GM11168 (cell line): Measurements from ENCODE around the gene SLC66A2.

Experiments
- in situ Hi-C: fragments of 300-500 bp; cut with MboI; formaldehyde crosslinking; loops from one replicate; pipeline ENCODE4 v1.12.0; 2022; ENCODE audit warnings: low sequenced_read_pairs; ENCODE audit not compliant: unreplicated experiment

SLC66A2 gene

DNA sequence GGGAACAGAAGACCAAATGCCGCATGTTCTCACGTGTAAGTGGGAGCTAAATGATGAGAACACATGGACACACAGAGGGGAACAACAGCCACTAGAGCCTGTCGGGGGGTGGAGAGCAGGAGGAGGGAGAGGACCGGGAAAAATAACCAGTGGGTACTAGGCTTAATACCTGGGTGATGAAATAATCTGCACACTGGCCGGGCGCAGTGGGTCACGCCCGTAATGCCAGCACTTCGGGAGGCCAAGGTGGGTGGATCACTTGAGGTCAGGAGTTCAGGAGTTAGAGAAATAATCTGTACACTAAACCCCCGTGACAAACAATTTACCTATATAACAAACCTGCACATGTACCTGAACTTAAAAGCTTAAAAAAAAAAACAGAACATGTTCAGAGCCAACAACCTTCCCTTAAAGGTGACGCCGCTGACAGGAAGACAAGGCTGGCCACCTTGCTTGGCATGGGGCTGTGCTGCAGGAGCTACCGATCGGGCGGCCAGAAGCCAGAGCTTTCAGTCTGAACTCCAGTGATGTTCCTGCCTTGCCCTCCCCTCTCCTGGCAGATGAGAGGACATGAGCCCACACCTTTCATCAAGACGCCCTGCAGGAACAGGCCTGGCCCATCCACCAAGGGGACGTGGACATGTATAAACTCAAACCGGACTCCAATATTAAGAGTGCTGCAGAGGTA is 11.2 kb downstream of the SLC66A2 start:
- in situ Hi-C loops = no loop called here

- in situ Hi-C loops = no loop called here
These were observed 12.4 kb downstream of the SLC66A2 start for GRCh38 chr18:79939096-79939495.

DNA sequence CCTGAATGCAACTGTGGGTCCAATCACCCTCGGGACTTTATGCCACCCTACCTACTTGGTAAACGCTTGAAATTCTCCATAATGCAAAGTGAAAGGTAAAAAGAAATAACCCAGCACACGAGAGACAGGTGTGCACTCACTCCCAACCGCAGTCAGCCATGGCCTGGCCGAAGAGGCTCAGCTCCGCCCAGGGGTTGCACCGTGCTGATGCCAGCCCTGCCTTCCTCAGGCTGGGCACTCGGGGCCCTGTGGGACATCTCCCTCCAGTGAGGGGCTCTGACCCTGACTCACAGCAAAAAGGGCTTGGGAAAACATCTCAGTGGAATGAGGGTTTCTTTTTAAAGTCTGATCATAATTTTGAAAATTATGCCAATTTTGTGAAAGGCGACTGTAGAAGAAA is 13.3 kb downstream of the SLC66A2 start:
- in situ Hi-C loops = no loop called here

GRCh38 chr18:79937103-79937860 is 14.2 kb downstream of the SLC66A2 start:
- in situ Hi-C loops = no loop called here

GRCh38 chr18:79936641-79937040 is 14.8 kb downstream of the SLC66A2 start:
- in situ Hi-C loops = no loop called here

GRCh38 chr18:79935925-79936324 is 15.5 kb downstream of the SLC66A2 start:
- in situ Hi-C loops = no loop called here

GRCh38 chr18:79935499-79935898 is 16.0 kb downstream of the SLC66A2 start:
- in situ Hi-C loops = no loop called here

DNA sequence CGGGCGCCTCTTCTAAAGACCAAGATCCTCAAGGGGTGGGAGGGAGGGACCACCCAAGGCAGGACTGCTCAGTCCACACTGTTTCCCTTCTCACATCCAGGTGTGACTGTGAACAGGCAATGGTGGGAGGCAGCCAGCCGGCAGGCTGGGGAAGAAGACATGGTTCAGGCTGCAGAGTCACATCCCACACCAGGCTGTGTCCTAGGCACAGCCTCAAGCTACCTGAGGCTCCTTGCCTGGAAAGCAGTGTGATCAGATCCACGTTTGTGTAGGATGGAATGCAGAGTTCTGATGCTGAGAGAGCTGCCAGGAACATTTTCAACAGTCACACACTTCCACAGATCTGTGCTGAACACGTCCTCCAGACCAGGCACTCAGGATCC is 16.4 kb downstream of the SLC66A2 start:
- in situ Hi-C loops = no loop called here

- in situ Hi-C loops = no loop called here
These were observed 16.9 kb downstream of the SLC66A2 start for GRCh38 chr18:79934311-79935097.

GRCh38 chr18:79933765-79934164 is 17.7 kb downstream of the SLC66A2 start:
- in situ Hi-C loops = no loop called here

- in situ Hi-C loops = no loop called here
These were observed 18.5 kb downstream of the SLC66A2 start for GRCh38 chr18:79932907-79933306.

DNA sequence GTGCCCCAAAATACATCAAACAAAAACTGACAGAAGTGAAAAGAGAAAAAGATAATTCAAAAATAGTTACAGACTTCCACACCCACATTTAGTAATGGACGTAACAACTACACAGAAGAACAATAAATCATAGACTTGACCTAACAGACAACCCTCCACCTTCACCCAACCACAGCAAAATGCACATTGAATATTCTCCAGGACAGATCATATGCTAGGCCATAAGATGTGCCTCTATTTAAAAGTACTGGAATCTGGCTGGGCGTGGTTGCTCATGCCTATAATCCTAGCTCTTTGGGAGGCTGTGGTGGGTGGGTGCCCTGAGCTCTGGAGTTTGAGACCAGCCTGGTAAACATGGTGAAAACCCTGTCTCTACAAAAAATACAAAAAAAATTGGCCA is 20.0 kb downstream of the SLC66A2 start:
- in situ Hi-C loops = no loop called here

GRCh38 chr18:79930020-79930642 is 21.3 kb downstream of the SLC66A2 start:
- in situ Hi-C loops = no loop called here

GRCh38 chr18:79928563-79928960 is 22.9 kb downstream of the SLC66A2 start:
- in situ Hi-C loops = no loop called here

DNA sequence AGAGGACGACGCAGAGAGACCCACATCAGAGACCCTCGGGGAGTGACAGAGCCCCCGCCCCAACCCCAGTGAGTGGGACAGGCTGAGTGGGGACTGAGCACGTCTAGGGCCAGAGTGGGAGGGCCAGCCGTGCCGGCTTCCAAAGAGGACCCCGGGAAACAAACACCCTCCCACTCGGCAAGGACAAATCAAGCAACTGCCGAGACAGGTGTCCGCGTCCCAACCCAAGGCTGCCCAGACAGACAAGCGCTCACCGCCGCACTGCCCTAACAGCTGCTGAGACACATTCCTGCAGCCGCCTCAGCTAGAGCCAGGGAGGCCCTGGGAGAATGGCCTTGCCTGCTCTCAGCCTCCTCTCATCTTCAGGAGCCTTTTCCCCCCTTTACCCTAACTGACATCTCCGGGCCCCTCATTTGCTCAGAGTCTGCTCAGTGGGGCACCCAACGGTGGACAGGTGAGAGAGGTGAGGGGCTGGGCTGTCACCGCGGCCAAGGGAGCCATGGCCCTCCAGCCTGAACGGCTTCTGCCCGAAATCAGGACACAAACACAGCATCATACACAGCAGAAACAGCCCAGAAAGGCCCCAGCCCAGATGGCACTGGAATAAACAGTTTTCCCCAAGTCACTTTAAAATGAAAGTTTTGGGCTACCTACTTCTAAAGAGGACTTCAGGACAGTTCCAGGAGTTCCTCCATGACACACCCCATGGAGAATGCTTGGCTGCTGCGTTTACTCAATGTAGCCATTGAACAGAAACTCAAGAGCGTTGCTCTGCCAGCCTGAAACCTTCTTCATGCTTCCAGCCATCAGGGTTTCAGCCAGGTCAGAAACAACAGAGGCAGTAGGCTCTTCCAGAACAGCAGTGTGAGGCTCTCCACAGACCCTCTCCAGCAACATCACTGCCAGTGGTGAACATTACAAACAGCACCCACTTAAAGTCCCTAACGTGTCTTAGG is 23.6 kb downstream of the SLC66A2 start:
- in situ Hi-C loops = no loop called here

GRCh38 chr18:79926715-79927606 is 24.5 kb downstream of the SLC66A2 start:
- in situ Hi-C loops = no loop called here

DNA sequence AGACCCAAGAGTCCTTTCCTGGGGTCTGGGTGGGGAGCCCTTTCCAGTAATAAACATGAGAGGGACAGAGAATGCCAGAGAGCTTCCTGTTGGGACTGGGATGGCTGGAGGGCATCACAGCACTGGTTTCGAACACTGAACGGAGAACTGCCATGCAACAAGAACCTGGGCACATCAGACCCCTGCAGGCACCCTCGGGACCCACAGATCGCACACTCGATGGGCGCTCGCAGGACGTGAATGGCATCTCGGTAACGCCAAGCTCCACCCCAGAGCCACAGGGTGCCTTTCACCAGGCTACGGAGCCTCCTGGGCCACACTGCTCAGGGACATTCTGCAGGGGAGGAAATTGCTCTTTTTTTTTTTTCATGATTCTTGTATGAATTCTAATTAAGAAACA is 25.1 kb downstream of the SLC66A2 start:
- in situ Hi-C loops = no loop called here

DNA sequence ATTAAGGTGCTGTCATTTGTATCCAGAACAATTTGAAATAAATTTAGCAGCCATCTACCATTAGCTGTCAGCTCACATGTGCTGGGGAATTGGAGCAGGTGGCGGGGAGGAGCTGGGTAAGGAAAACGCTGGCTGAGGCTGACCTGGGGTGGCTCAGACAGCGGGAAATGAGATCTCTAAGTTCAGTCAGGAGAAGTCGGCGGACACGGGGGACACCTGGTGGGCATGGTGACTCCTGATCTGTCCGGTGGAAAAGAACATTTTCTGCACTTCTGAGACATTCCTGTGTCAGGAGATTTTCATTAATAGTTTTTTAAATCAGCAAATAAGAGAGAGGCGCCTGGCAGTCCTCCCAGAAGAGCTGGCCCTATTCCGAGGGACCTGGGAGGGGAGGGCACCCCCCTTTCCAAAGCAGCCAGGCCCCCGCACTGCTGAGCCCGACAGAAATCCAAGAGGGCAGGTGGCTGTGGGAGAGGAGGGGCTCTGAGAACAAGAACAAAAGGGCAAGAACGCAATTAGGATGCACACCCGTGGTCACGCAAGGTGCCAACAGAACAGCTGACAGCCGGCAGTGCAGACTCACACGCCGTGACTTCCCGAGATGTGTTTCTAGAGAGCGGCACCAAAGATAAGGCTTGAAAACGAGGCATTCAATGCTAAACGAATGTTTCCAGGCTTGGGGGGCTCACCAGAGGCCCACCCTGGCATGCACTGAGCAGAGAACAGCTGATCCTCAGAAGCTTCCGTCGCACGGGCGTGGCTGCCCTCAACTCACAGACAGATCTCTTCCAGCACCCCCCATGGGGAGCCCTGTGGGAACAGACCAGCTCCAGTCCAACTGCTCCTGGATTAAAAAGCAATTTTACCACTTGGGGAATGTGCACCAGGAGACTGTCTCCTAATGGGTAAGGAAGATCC is 26.4 kb downstream of the SLC66A2 start:
- in situ Hi-C loops = no loop called here
